ENCODE measurements around the gene GLMP. TPM values are rescaled to one million over a fixed set of nuclear protein-coding genes. Genes with fewer than 3 reads are reported as not detected.

Gene GLMP
- total and polyA plus RNA-seq, 2 of the 13 experiments (the other 11 are each of a cell fraction or from before 2014, with no cell fraction given): 44.6 to 75.8 TPM

DNA sequence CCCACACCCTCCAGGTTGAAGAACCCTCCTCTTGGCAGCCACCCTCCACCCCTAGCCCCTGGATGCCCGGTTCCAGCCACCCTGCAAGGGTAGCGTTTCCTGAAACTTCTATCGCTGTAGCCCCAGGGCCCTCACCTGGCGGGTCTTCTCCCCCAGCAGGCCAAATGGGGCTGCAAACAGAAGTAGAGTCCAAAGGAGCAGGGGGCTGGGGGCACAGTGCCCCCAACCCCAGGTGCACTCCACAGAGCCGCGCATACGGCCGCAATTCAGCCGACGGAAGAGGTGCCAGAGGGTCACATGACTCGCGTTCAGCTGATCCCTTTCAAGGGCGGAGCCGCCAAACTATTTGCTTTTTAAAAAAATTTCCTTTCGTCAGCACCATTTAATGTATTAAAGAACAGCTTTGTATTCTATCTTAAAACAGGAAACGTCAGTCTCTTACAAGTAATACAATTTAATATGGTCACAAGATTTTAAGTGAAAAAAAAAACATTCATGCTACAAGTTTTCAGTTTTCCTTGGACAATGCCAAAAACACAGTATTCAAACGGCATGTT, at the start of gene GLMP (continued):
- TF ChIP-seq HNF4G (IDR thresholded peaks at IDR 0.05; ENCODE audit: borderline replicate concordance, low read depth, low read length): no peak
- TF ChIP-seq HNF4G (CRISPR knock-in tag; IDR thresholded peaks at IDR 0.05; ENCODE audit: borderline replicate concordance, low read depth): no peak
- no peak for TF ChIP-seq NFE2L2 (IDR thresholded peaks at IDR 0.05; ENCODE audit: low read length)
- TF ChIP-seq LCORL (IDR thresholded peaks at IDR 0.05): no peak
- TF ChIP-seq LCORL (CRISPR knock-in tag; IDR thresholded peaks at IDR 0.05): no peak
- TF ChIP-seq, protein P1, sequence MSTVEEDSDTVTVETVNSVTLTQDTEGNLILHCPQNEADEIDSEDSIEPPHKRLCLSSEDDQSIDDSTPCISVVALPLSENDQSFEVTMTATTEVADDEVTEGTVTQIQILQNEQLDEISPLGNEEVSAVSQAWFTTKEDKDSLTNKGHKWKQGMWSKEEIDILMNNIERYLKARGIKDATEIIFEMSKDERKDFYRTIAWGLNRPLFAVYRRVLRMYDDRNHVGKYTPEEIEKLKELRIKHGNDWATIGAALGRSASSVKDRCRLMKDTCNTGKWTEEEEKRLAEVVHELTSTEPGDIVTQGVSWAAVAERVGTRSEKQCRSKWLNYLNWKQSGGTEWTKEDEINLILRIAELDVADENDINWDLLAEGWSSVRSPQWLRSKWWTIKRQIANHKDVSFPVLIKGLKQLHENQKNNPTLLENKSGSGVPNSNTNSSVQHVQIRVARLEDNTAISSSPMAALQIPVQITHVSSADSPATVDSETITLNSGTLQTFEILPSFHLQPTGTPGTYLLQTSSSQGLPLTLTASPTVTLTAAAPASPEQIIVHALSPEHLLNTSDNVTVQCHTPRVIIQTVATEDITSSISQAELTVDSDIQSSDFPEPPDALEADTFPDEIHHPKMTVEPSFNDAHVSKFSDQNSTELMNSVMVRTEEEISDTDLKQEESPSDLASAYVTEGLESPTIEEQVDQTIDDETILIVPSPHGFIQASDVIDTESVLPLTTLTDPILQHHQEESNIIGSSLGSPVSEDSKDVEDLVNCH (CRISPR knock-in tag; IDR thresholded peaks at IDR 0.05): no peak
- TF ChIP-seq ZC3H4 (CRISPR knock-in tag; IDR thresholded peaks at IDR 0.05; ENCODE audit: borderline replicate concordance): no peak
- TF ChIP-seq ISL2 (CRISPR knock-in tag; IDR thresholded peaks at IDR 0.05): no peak
- TF ChIP-seq RXRA (CRISPR knock-in tag; IDR thresholded peaks at IDR 0.05): 0 out of 2 replicates have a peak, but pooled peaks have one; percentile 22
- TF ChIP-seq NBN (conservative IDR thresholded peaks at IDR 0.05): no peak
- TF ChIP-seq NFYB (CRISPR knock-in tag; IDR thresholded peaks at IDR 0.05): no peak
- TF ChIP-seq SKI (IDR thresholded peaks at IDR 0.05; ENCODE audit: partially characterized antibody): no peak
- TF ChIP-seq, protein P2, sequence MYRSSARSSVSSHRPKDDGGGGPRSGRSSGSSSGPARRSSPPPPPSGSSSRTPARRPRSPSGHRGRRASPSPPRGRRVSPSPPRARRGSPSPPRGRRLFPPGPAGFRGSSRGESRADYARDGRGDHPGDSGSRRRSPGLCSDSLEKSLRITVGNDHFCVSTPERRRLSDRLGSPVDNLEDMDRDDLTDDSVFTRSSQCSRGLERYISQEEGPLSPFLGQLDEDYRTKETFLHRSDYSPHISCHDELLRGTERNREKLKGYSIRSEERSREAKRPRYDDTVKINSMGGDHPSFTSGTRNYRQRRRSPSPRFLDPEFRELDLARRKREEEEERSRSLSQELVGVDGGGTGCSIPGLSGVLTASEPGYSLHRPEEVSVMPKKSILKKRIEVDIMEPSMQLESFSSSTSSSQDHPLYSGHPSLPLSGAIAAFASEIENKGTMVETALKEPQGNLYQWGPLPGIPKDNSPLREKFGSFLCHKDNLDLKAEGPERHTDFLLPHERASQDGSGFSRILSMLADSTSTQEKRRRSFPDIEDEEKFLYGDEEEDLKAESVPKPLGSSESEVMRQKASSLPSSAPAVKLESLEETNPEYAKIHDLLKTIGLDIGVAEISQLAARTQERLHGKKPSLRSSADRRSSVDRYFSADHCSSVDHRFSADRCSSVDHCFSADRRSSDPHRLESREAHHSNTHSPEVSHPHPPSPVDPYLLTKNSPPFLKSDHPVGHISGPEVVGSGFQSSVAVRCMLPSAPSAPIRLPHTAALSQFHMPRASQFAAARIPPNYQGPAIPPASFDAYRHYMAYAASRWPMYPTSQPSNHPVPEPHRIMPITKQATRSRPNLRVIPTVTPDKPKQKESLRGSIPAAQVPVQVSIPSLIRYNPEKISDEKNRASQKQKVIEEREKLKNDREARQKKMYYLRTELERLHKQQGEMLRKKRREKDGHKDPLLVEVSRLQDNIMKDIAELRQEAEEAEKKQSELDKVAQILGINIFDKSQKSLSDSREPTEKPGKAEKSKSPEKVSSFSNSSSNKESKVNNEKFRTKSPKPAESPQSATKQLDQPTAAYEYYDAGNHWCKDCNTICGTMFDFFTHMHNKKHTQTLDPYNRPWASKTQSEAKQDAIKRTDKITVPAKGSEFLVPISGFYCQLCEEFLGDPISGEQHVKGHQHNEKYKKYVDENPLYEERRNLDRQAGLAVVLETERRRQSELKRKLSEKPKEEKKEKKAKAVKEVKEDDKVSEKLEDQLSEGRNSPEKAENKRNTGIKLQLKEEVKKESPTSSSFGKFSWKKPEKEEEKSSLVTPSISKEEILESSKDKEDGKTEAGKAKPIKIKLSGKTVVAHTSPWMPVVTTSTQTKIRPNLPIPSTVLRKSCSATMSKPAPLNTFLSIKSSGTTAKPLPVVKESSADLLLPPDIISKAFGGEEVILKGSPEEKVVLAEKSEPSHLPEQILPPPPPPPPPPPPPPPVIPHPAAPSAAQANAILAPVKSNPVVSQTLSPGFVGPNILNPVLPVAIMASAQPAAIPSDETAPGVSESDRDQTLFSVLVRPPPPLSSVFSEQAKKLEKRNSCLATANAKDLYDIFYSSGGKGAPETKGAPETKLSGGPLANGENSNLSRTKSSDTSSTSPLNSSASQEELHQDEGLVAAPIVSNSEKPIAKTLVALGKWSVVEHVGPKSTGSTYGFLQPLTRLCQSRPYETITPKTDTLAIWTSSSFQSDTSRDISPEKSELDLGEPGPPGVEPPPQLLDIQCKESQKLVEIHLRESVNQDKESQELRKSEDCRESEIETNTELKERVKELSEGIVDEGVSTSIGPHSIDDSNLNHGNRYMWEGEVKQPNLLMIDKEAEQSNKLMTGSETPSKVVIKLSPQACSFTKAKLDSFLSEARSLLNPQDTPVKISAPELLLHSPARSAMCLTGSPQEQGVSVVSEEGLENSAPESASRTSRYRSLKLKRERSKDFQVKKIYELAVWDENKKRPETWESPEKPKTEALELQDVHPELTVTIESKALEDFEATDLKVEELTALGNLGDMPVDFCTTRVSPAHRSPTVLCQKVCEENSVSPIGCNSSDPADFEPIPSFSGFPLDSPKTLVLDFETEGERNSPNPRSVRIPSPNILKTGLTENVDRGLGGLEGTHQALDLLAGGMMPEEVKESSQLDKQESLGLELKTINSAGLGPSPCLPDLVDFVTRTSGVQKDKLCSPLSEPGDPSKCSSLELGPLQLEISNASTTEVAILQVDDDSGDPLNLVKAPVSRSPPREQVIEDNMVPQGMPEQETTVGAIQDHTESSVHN (CRISPR knock-in tag; IDR thresholded peaks at IDR 0.05): no peak
- no peak for TF ChIP-seq RFXANK (CRISPR knock-in tag; IDR thresholded peaks at IDR 0.05)
- no peak for TF ChIP-seq CCDC6 (CRISPR knock-in tag; IDR thresholded peaks at IDR 0.05)
- TF ChIP-seq, protein P3, sequence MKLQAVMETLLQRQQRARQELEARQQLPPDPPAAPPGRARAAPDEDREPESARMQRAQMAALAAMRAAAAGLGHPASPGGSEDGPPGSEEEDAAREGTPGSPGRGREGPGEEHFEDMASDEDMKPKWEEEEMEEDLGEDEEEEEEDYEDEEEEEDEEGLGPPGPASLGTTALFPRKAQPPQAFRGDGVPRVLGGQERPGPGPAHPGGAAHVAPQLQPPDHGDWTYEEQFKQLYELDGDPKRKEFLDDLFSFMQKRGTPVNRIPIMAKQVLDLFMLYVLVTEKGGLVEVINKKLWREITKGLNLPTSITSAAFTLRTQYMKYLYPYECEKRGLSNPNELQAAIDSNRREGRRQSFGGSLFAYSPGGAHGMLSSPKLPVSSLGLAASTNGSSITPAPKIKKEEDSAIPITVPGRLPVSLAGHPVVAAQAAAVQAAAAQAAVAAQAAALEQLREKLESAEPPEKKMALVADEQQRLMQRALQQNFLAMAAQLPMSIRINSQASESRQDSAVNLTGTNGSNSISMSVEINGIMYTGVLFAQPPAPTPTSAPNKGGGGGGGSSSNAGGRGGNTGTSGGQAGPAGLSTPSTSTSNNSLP (IDR thresholded peaks at IDR 0.05; ENCODE audit: low read depth, low read length): no peak
- TF ChIP-seq, protein P4, sequence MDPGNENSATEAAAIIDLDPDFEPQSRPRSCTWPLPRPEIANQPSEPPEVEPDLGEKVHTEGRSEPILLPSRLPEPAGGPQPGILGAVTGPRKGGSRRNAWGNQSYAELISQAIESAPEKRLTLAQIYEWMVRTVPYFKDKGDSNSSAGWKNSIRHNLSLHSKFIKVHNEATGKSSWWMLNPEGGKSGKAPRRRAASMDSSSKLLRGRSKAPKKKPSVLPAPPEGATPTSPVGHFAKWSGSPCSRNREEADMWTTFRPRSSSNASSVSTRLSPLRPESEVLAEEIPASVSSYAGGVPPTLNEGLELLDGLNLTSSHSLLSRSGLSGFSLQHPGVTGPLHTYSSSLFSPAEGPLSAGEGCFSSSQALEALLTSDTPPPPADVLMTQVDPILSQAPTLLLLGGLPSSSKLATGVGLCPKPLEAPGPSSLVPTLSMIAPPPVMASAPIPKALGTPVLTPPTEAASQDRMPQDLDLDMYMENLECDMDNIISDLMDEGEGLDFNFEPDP (CRISPR knock-in tag; conservative IDR thresholded peaks at IDR 0.05): no peak
- TF ChIP-seq CREM (IDR thresholded peaks at IDR 0.05): no peak
- TF ChIP-seq CREM (CRISPR knock-in tag; IDR thresholded peaks at IDR 0.05): no peak
